Lung (tissue), 12 donors: Measurements from ENCODE around the gene SNAP25. TPM values are rescaled to one million over a fixed set of nuclear protein-coding genes. Genes with fewer than 3 reads are reported as not detected.

Experiments used
- ATAC-seq: fragments of 200-7000 bp; cut with Tn5 transposase; one replicate; pipeline ENCODE4 v1.9.1; 2020; ENCODE audit warnings: moderate number of reproducible peaks; ENCODE audit not compliant: insufficient read depth, low FRiP score
- DNase-seq, 3 donors: peaks; one replicate each; pipeline ENCODE4 v3.0.0-alpha.2; 2013 to 2017
- H3K27ac ChIP-seq, 2 donors: one replicate each; pipeline ENCODE4 v1.5.1; 2013; ENCODE audit warnings: mild to moderate bottlenecking in 2 of 2, moderate library complexity in 2 of 2, control low read depth in 1 of 2, inconsistent platforms in 1 of 2, low read depth in 1 of 2, low read length in 1 of 2
- H3K27me3 ChIP-seq, 3 donors: one replicate each; pipeline ENCODE4 v1.5.1; 2013; ENCODE audit warnings: low read length in 2 of 3; ENCODE audit not compliant: control insufficient read depth in 3 of 3, insufficient read depth in 3 of 3
- H3K36me3 ChIP-seq, 4 donors: one replicate each; pipeline ENCODE4 v1.5.1; 2013; ENCODE audit warnings: low read length in 4 of 4, mild to moderate bottlenecking in 1 of 4, moderate library complexity in 1 of 4; ENCODE audit not compliant: control insufficient read depth in 4 of 4, insufficient read depth in 4 of 4
- H3K4me1 ChIP-seq, 5 donors: one replicate each; pipeline ENCODE4 v1.5.1; 2013; ENCODE audit warnings: low read length in 5 of 5, mild to moderate bottlenecking in 2 of 5, moderate library complexity in 1 of 5; ENCODE audit not compliant: control insufficient read depth in 5 of 5, insufficient read depth in 5 of 5
- H3K4me3 ChIP-seq: one replicate; pipeline ENCODE4 v1.5.1; 2013; ENCODE audit warnings: mild to moderate bottlenecking, control low read depth, moderate library complexity
- H3K9ac ChIP-seq, 2 donors: one replicate each; pipeline ENCODE4 v1.5.1; 2013; ENCODE audit warnings: low read length in 2 of 2, control low read depth in 1 of 2; ENCODE audit not compliant: insufficient read depth in 1 of 2
- H3K9me3 ChIP-seq, 4 donors: one replicate each; pipeline ENCODE4 v1.5.1; 2013; ENCODE audit warnings: low read length in 3 of 4, mild to moderate bottlenecking in 1 of 4, moderate library complexity in 1 of 4; ENCODE audit not compliant: control insufficient read depth in 4 of 4, insufficient read depth in 3 of 4
- CTCF ChIP-seq: IDR thresholded peaks from 2 replicates; pipeline ENCODE4 v1.5.1; 2012; ENCODE audit warnings: mild to moderate bottlenecking; ENCODE audit errors: control extremely low read depth, extremely low read depth
- WGBS, 2 donors: extraction: QIAGEN DNeasy Blood & Tissue Kit; methylation state at CpG; one replicate each; pipeline ENCODE4 v1.1.7; 2013; 5-methylcytosine and 5-hydroxymethylcytosine counted together
- polyA plus RNA-seq, 2 donors: library from polyadenylated mRNA; stranded (reverse); fragments of 200-250 nt; gene quantifications; one replicate each; pipeline ENCODE4 v1.2.1, GENCODE V29; 2013
- total RNA-seq, 2 donors: library from RNA; depleted of rRNA in 1 of 2; stranded (reverse); fragments of >200 nt in 1 of 2; gene quantifications; one replicate each; pipeline ENCODE4 v1.2.1, GENCODE V29; 2014 to 2021
- donor health status: control.
- donor health status: control.
- donor health status: Bipolar disorder and iron deficiency.
- donor health status: healthy.
- donor health status: DM: yes; HTN: yes; CAD: no.

SNAP25 gene
- total and polyA plus RNA-seq, 4 donors: 0.14 to 5.4 (median 0.85) TPM

- ATAC-seq: no peak
- WGBS, 2 donors: 74 to 89% methylated on average over 10 of the region's 10 CpGs
- peak; percentile 65 to 83 (median 81) for DNase-seq
These were observed 53.0 kb downstream of the SNAP25 start for GRCh38 chr20:10271494-10272219.

GRCh38 chr20:10276878-10277580 lies 58.4 kb downstream of the SNAP25 start:
- WGBS, 2 donors: 66 to 79% methylated on average over 6 of the region's 6 CpGs
- peaks cover 0 to 10% (median 0%) of the 10 kb centered on the region in 5 donors for H3K4me1 ChIP-seq
- ATAC-seq (no peak), DNase-seq (peak in 2 of 3 donors; percentile 4 to 6)
- H3K9ac ChIP-seq: no peak overlapping the region
- no peak overlapping the region for H3K4me3 ChIP-seq
- TF ChIP-seq CTCF: no peak
- peaks cover 0 to 9% (median 0%) of the 10 kb centered on the region in 3 donors for H3K27me3 ChIP-seq
- no peak overlapping the region for H3K27ac ChIP-seq
- H3K9me3 ChIP-seq: no peaks in the 10 kb centered on the region
- H3K36me3 ChIP-seq: no peaks in the 10 kb centered on the region

More at GRCh38 chr20:10271494-10272219, 53.0 kb downstream of the SNAP25 start:
- TF ChIP-seq CTCF: no peak
- no peaks in the 10 kb centered on the region for H3K36me3 ChIP-seq
- H3K27ac ChIP-seq: no peak overlapping the region
- peaks cover 0 to 2% (median 0%) of the 10 kb centered on the region in 4 donors for H3K9me3 ChIP-seq
- H3K4me1 ChIP-seq: peaks cover 0 to 11% (median 0%) of the 10 kb centered on the region in 5 donors
- no peak overlapping the region for H3K9ac ChIP-seq
- no peaks in the 10 kb centered on the region for H3K27me3 ChIP-seq
- no peak overlapping the region for H3K4me3 ChIP-seq

- no peak for ATAC-seq
- no peaks in the 10 kb centered on the region for H3K9me3 ChIP-seq
- TF ChIP-seq CTCF: no peak
- DNase-seq: peak in 1 of 3 donors; percentile 4
- no peak overlapping the region for H3K27ac ChIP-seq
- H3K4me1 ChIP-seq: peaks cover 0 to 10% (median 0%) of the 10 kb centered on the region in 5 donors
- H3K4me3 ChIP-seq: no peak overlapping the region
- no peaks in the 10 kb centered on the region for H3K36me3 ChIP-seq
- 73 to 74% methylated on average over 4 of the region's 4 CpGs for WGBS, 2 donors
- H3K9ac ChIP-seq: no peak overlapping the region
- peaks cover 0 to 9% (median 0%) of the 10 kb centered on the region in 3 donors for H3K27me3 ChIP-seq
These were observed 59.0 kb downstream of the SNAP25 start for GRCh38 chr20:10277616-10278015.
